ENCODE measurements around the gene EPRS1. TPM values are rescaled to one million over a fixed set of nuclear protein-coding genes. Genes with fewer than 3 reads are reported as not detected.

Gene EPRS1
- total RNA-seq, 1 experiment from 2014 or later = 143 TPM

- no peak overlapping the region for H3K4me3 ChIP-seq (ENCODE audit: low read depth in 2 of 2, low read length in 2 of 2)
- in situ Hi-C loops (cut with HindIII; ENCODE audit: low pct_unique_long_range_greater_than_20kb, low sequenced_read_pairs) (no loop called here), intact Hi-C loops (cut with micrococcal nuclease; ENCODE audit: unreplicated experiment) (no loop called here)
- no TSS peak for BruUV-seq (replicated peaks)
- ChIA-PET POLR2A (no interaction called here), CTCF (interaction anchor here (0.6 kb wide), 1 partner anchor 1151 kb away, joined by 3 read pairs; no protein-coding TSS in a partner anchor)
- DNase-seq (ENCODE audit: low read depth, low spot score) = no peak
- H3K9me3 ChIP-seq (ENCODE audit: control insufficient read depth, insufficient read depth, low read depth, low read length) = no peaks in the 10 kb centered on the region
- H3K27ac ChIP-seq (ENCODE audit: low read length) = no peak overlapping the region
- H3K27me3 ChIP-seq (ENCODE audit: control insufficient read depth, insufficient read depth, low read length) = no peaks in the 10 kb centered on the region
- ATAC-seq = no peak
- peaks cover 4% of the 10 kb centered on the region; the same call in 1 of the 2 replicates for H3K36me3 ChIP-seq (ENCODE audit: control insufficient read depth, insufficient read depth, low read length)
- TF ChIP-seq, protein P1, sequence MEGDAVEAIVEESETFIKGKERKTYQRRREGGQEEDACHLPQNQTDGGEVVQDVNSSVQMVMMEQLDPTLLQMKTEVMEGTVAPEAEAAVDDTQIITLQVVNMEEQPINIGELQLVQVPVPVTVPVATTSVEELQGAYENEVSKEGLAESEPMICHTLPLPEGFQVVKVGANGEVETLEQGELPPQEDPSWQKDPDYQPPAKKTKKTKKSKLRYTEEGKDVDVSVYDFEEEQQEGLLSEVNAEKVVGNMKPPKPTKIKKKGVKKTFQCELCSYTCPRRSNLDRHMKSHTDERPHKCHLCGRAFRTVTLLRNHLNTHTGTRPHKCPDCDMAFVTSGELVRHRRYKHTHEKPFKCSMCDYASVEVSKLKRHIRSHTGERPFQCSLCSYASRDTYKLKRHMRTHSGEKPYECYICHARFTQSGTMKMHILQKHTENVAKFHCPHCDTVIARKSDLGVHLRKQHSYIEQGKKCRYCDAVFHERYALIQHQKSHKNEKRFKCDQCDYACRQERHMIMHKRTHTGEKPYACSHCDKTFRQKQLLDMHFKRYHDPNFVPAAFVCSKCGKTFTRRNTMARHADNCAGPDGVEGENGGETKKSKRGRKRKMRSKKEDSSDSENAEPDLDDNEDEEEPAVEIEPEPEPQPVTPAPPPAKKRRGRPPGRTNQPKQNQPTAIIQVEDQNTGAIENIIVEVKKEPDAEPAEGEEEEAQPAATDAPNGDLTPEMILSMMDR (IDR thresholded peaks at IDR 0.05) = no peak
- TF ChIP-seq REST (IDR thresholded peaks at IDR 0.05; ENCODE audit: insufficient read depth in 1 of 2, low read depth in 2 of 2, low read length in 1 of 2) (no peak), SIN3A (IDR thresholded peaks at IDR 0.05; ENCODE audit: borderline replicate concordance, insufficient read depth, low read depth, low read length) (no peak), POLR2AphosphoS5 (IDR thresholded peaks at IDR 0.05; ENCODE audit: low read depth, low read length) (no peak), TCF7L2 (IDR thresholded peaks at IDR 0.05; ENCODE audit: low read depth, low read length) (no peak)
- no peaks in the 10 kb centered on the region for H3K4me1 ChIP-seq (ENCODE audit: control insufficient read depth, insufficient read depth, low read length)
These were observed 21.2 kb upstream of the EPRS1 start for GRCh38 chr1:220067269-220068204.

GRCh38 chr1:220062629-220063028 is 16.3 kb upstream of the EPRS1 start:
- intact Hi-C loops (cut with micrococcal nuclease; ENCODE audit: unreplicated experiment) = no loop called here
- TF ChIP-seq, protein P1 (IDR thresholded peaks at IDR 0.05) = no peak
- TF ChIP-seq POLR2AphosphoS5 (IDR thresholded peaks at IDR 0.05; ENCODE audit: low read depth, low read length) = no peak
- TF ChIP-seq TCF7L2 (IDR thresholded peaks at IDR 0.05; ENCODE audit: low read depth, low read length) = no peak
- TF ChIP-seq SIN3A (IDR thresholded peaks at IDR 0.05; ENCODE audit: borderline replicate concordance, insufficient read depth, low read depth, low read length) = no peak
- no peak for TF ChIP-seq REST (IDR thresholded peaks at IDR 0.05; ENCODE audit: insufficient read depth in 1 of 2, low read depth in 2 of 2, low read length in 1 of 2)
- no peak overlapping the region for H3K27ac ChIP-seq (ENCODE audit: low read length)
- in situ Hi-C loops (cut with HindIII; ENCODE audit: low pct_unique_long_range_greater_than_20kb, low sequenced_read_pairs) = no loop called here
- CTCF ChIA-PET = no interaction called here
- no peaks in the 10 kb centered on the region for H3K27me3 ChIP-seq (ENCODE audit: control insufficient read depth, insufficient read depth, low read length)
- no peaks in the 10 kb centered on the region for H3K4me1 ChIP-seq (ENCODE audit: control insufficient read depth, insufficient read depth, low read length)
- no TSS peak for BruUV-seq (replicated peaks)
- ATAC-seq (no peak), DNase-seq (ENCODE audit: low read depth, low spot score) (no peak)
- H3K4me3 ChIP-seq (ENCODE audit: low read depth in 2 of 2, low read length in 2 of 2) = no peak overlapping the region
- POLR2A ChIA-PET = no interaction called here
- H3K36me3 ChIP-seq (ENCODE audit: control insufficient read depth, insufficient read depth, low read length) = peaks cover 6% of the 10 kb centered on the region; the same call in 1 of the 2 replicates
- H3K9me3 ChIP-seq (ENCODE audit: control insufficient read depth, insufficient read depth, low read depth, low read length) = no peaks in the 10 kb centered on the region
